GM21526 (cell line): ENCODE measurements around the gene TENM4.

ENCODE experiments used
- ATAC-seq: cut with Tn5 transposase; IDR thresholded peaks from one replicate; pipeline ENCODE4 v1.9.1; 2021; ENCODE audit warnings: moderate library complexity; ENCODE audit not compliant: unreplicated experiment, low FRiP score

The TENM4 gene

DNA sequence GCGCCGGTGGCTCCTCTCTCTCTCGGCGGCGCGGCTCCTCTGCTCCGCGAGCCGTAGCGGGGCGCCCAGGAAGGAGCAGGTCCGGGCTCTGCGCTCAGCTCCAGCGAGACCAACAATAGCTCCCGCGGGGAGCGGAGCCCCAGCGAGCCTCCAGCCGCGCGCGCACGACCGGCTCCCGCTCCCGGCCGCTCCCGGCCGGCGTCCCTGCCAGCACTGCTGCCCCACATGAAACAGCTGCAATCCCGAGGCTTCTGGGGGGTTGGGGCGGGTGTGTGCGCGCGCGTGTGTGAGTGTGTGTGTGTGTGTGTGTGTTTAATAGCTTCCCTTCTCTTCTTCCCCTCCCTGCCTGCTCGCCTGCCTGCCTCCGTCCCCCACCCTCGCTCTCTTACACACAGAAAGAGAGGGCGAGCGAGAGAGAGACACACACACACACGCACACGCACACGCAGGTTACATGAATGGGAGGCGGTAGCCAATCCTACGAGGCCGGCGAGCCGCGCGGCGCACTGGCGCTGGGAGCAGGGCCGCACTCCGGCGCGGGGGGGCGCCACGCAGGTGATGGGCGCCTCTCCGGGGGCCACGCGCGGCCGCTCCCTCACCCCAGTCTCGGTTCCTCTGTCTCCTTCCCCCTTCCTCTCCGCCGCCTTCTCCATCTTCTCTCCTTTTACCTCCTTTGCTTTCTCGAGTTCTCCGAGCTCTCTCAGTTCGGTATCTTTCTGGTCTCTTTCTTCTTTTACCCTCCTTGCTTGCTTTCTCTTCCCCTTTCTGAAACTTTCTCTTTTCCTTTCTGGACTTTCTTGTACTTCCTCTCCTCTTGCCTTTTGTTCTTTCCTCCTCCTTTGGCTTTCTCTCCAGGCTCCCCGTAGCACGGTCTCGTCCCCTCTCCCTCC lies at the start of gene TENM4:
TENM4 (minus strand) TSS at position 460 of the 890 bp plus-strand sequence. CDS start 371,086 bp downstream, outside the sequence.
- ATAC-seq = peak; percentile 53

DNA sequence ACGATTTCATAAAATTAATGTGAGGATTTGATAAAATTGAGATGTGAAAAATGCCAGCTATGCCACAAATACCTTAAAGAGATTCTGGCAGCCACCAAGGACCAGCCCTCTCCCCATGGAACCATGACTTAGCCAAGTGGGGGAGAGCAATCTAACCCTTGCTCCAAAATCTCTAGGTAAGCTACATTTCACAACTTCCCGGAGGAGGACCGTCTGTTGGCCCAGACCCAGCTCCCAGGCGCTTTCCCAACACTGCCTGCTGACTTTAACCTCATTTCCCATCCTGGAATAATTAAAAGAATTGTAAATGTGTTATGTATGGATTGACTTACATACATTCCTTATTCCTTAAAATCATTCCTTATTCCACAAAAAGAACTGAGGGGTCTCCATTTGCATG lies 47.5 kb upstream of the TENM4 start:
- no peak for ATAC-seq

DNA sequence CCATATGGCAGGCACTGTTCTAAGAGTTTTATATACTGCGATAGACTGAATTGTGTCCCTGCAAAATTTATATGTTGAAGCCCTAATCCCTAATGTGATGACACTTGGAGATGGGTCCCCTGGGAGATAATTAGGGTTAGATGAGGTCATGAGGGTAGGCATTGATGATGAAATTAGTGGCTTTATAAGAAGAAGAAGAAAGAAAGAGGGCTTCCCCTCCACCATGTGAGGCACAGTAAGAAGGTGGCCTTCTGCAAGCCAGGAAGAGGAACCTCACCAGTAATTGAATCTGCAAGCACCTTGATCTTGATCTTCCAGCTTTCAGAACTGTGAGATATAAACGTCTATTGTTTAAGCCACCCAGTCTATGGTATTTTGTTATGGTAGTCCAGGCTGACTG lies 46.6 kb upstream of the TENM4 start:
- no peak for ATAC-seq

DNA sequence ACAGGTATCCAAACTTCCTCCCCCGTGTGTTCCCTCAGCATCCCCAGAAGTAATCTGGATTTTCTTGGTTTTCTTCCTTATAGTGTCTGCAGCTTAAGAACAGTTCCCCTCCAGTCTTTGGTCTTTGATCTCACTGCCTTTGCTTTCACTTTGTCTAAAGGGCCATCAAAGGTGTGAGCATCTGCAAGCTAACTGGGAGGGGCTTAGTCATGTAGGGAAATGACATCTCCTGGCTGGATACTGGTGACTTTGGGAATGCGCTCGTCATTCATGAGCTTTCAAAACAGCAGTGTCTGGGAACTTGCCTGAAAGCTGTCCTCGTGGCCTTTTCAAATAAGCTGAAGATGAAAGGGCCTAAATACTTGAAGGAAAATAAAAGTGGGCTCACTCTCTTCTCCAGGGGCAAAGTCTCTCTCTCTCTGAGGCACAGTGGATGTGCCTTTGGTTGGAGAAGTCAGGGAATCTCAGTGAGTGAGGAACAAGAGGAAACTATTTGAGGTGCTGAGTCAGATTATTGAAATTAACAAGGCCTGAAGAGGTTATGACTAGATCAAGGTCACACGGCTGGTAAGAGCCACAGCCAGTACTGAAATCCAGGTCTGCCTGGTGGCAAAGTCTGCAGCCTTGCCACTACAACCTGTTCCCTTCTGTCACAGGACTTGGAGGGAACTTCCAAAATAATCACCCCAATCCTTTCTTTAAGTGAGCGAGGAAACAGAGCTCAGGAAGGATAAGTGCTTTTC lies 45.6 kb upstream of the TENM4 start:
- no peak for ATAC-seq

DNA sequence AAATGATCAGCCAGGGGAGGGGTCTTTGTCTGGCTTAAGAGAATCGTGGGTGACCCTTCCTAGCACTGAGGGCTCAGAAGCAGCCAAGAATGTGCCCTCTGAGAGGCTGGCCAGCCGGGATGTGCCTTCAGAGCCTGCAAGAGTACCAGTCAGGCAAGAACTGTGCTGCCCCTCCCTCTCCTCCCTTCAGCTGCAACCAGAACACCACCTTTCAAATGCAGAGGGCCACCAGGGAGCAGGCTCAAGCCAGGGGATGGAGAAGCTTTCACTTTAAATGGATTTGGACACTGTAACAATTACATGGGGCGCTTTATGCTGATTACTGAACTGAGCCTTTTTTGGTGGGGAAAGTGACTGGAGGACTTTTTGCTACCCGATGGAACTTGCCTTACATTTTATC lies 44.9 kb upstream of the TENM4 start:
- no peak for ATAC-seq

DNA sequence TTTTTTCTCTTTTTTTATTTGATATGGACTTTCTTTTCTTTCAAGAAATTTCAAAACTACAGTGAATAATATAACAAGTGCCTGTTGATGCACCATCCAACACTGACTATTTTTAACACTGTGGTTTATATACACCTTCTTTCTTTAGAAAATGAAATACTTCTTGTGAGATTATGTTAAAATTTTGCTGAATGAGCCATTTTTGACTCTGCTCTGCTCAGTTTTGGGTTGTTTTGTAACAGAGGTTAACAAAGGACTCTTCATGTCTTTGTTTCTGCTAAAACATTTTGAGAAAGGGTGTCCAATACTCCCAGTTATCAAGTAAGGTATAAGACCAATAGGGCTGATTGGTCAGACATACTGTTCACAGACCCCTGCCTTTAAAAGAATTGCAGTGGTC lies 44.0 kb upstream of the TENM4 start:
- ATAC-seq = no peak

DNA sequence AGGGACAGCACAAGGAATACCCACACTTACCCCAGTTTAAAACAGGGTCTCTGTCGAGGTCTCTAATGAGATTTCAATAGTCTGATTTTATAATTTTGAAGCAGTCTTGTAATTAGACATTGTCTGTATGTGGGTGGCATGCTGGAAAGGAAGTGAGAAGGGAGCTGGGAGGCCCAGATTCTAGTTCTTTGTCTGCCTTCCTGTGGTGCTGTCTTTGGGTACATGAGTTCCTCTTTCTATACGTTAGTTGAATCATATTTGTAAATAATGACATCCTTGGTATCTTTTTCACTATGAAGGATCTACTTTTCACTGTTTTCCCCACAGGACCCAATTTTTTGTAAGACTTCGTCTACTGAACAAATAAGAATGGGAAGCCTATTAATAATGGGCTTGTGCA lies 42.0 kb upstream of the TENM4 start:
- ATAC-seq = peak; percentile 95

DNA sequence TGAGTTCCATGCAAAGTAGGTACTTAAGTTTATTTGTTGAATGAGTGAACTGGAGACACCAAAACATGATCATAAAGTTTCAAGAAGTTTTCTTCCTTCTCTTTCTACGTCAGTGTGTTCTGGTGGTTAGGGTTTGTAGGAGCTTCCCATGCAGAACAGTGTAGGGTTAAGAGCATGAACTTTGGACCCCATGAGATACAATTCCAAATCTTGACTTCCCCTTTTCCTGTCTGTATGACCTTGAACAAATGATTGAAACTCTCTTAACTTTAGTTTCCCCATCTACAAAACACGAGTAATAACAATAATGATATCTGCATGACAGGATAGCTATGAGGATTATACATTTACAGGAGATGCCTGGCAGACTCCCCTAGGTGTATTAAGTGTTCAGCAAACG lies 41.0 kb upstream of the TENM4 start:
- no peak for ATAC-seq

DNA sequence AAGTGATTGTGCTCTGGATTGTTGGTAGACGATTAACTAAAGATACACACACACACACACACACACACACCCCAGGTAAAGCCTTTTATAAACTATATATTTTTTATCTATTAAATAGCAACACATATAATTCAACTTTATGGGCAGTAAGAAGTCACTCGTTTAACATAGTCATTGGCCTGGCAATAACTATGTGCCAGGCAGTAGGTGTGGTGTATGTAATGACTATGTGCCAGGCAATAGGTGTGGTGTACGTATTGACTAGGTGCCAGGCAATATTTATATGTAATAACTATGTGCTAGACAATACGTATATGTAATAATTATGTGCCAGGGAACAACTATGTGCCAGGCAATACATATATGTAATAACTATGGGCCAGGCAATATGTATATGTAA lies 40.0 kb upstream of the TENM4 start:
- no peak for ATAC-seq

DNA sequence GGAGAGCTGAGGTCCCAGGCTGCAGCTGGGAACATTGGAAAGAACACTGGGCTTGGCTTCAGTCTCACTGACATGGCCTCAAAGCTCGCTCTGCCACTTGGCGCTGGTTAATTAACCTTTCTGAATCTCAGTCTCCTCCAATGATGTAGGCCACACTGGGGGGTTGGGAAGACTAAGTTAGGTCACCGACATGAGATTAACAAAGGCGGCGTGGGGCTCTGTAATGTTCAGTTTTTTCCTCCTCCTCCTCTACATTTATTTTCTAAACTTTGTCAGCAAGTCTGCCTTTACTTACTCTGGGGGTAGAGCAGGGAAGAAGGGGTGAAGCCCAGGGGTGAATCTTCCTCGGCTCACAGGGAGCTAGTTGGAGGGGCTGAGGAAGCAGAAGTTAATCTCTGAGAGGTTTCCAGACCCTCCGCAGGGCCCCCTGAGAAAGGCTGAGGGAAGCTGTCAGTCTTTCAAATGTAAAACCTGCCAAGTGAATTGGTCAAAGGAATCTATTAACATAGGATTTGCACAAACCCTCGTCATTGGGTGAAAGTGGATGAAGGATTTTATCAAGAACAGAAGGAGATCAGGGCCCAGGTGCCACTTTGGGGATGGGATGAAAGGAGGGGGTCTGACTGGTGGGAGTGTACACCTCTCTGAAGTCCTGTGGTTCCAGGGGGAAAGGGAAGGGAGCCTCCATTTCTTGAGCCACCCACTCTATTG lies 32.1 kb upstream of the TENM4 start:
- ATAC-seq = no peak

DNA sequence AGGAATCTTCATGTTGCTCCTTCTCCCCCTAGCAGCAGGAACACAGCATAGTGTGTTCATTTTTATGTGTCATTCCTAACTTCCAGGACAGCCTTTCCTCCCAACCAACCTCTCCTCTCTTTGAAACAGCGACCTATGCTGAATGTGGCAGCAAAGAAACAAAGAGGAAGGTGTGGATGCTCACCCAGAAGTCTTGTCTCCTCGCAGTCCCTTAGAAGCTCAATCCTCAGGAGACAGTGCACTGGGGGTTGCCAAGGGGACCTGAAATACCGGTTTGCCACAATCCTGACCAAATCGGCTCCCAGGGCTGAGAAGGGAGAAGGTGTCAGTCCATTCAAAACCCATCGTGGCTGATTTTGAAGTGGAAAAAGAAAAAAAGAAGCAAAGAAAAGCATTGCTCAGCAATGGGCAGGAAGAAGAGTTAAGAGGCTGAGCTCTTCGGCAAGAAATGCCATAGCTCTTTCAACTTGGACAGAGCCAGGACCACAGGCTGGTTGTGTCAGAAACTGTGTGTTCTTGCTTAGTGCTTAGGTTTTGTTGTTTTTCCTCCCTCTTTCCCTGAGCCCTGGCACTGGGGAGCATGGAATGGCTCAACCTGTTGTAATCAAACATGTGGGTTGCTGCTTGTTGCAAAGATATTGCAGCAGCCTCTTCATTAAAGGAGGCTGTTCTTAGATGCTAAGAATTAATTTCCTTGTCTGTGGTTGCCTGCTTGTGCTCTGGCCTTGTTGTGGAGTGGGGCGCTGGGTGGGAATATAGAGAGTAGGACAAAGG lies 30.4 kb upstream of the TENM4 start:
- no peak for ATAC-seq

DNA sequence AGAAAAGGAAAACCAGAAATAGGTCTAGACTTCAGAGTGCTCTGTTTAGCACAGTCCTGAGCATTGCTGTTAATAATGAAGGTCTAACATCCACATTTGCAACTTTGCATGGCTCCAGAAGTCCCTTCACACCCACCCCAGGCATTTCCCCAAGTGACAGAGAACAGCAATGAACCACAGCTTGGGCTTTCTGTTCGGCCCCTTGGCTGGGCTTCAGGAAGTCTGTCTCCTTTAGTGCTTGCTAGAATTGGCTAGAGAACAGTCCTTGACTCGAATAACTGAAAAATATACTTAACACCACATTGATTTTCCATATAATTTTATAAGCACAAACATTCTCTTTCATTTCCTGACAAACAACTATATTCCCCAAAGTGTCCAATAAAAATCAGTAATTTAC lies 29.3 kb upstream of the TENM4 start:
- ATAC-seq = no peak

DNA sequence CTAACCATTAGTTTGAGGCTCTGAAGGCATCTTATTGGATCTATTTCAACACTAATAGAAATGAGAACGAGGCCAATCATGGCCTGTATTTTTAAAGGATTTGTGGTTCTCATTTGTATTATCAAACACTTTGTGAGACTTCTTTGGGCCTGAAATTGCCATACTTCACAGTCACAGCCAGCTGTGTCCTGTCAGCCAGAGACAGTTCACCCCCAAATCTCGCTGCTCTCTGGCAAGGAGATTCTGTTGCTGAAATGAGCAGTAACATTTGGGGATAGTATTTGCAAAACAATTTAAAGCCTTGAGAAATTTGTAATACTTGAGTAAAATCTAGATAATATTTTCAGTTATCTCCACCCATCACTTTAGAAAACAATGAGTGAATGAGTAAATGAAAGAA lies 26.9 kb upstream of the TENM4 start:
- ATAC-seq = no peak

DNA sequence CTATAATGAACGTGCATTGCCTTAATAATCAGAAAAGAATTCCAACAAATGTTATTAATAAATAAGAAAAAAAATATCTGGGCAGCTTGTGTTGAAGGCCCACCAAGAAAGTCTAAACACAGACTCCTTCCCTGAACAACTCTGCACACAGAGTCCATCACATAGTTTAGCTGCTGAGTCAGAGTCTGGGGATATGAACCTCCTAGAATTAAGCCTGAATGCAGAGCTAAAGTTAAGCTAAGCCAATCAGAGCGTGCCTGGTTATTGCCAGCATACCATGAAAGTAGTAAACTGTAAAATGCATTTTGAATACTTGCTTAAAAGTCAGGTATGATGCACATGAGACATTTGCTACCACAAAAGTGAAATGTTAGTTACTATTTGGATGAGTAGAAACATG lies 25.6 kb upstream of the TENM4 start:
- ATAC-seq = no peak

DNA sequence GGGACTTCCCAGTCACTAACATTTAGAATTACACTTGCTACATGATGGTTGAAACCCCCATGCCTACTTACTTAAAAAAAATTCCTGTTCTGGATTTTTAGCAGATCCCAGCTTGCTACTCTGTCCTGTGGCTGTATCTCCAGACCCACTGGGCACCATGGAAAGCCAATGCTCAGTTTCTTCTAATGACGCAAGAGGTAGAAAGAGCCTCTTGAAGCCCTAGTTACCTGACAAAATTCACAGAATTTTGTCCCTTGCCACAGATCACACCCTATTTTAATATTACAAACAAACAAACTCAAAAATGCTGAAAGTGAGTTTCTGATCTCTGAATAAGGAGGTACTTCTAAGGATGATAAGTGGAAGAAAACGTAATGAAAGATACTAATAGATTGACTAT lies 24.3 kb upstream of the TENM4 start:
- no peak for ATAC-seq

DNA sequence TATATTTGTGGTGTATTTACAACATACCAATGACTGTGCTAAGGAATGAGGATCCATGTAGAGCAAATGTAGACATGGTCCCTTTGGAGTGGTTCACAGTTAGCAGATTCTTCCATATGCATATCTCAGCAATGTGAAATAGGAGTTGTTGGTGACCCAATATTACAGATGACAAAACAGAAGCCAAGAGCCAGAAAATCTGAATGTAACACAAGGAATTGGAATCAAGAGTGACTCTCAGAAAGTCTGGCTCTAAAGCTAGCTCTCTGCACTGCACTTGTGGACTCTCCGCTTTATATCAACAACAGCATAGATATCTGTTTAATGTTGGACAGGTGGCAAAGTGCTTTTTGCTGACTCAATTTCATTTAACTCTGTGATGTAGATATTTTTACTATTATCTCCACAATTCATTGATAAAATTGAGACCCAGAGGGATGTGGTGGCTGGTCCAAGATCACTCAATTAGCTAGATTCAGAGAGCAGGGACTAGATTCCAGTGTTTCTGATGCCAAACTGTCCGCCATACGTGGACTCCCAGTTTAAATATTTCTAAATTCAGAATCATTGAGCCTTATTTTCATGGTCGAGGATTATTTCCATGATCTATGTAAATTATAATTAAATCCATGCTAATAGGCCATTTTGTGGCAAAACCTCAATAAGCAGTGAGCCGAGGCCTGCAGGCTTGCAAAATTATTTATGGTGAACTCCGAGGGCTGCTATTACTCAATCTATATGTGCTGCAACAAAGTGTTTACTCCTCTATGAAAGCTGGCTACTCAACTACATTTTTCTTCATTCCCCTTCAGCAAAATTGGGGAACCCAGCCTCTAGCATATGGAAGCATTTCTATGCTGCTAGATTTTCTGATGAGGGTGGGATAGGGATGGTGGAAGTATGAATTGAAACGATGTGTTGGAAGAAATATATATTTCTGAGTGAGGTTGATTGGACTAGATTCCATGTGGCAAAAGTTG lies 21.1 kb upstream of the TENM4 start:
- no peak for ATAC-seq

DNA sequence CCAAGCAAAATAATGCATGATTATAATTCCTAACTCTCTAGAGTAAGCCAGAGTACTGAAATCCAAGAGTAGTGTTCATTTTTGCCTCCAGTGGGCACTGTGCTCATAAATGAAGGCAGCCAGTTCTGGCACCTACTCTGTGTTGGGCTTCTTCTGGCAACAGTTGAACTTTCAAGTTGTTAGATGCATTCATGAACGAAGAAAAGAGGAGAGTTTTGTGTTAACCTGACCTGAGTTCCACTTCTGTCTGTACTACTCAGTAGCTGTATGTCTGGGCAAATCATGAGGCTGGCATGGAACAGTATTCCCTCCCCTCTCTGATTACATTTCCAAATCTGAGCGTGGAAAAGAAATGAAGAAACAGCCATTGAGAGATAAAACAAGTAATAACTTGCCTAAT lies 20.3 kb upstream of the TENM4 start:
- ATAC-seq = peak; percentile 67

DNA sequence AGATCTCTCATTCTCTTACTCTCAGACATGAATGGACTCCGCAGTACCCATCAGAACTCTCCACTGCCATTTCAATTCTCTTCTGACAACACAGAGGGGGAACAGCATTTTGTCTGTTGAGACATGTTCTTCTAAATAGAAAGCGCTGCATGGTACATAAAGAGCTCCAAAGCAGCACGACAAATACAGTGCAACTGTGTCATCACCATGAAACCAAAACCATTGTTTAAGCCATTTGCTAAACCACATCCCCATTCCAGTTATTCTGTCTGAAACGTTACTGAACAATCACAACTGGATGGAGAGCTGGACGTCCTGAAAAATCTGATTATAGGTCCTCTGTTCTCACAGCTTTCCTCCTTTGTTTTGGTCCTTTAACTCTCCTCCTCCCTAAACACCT lies 17.9 kb upstream of the TENM4 start:
- ATAC-seq = no peak

DNA sequence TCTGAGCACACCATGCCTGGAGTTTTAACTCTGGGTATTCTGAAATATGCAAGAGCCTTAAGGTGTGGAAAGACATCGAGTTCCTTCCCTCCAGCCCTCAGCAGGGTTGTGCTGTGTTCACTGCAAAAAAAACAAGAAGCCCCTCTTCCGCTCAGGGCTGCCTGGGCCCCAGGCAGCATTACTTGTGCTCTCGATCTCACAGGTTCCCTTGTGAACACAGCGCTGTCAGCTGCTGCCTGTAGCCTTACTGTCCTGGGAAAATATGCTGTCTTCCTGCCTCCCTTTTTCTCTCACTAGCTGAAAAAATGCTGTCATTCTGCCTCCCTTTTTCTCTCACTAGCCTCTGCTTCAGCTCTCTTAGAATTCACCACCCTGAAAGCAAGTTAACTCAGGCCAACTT lies 15.7 kb upstream of the TENM4 start:
- no peak for ATAC-seq
